DOHH2 (cell line): Measurements from ENCODE around the gene ANKS1B.

ENCODE experiments used
- CTCF ChIP-seq: fragments of 200-600 bp; sonication (generic); IDR thresholded peaks from one replicate; pipeline ENCODE4 v1.5.1; 2014; ENCODE audit warnings: antibody characterized with exemption, mild to moderate bottlenecking, low read depth, low read length; ENCODE audit not compliant: poor library complexity, severe bottlenecking
- EZH2phosphoT487 ChIP-seq: fragments of 200-600 bp; sonication (generic); IDR thresholded peaks from 2 replicates; pipeline ENCODE4 v1.6.1; 2017; ENCODE audit warnings: borderline replicate concordance, mild to moderate bottlenecking, antibody characterized with exemption, low read length, moderate library complexity, mixed read lengths

GRCh38 chr12:99380701-99381100 lies 604.0 kb downstream of the ANKS1B start:
- TF ChIP-seq EZH2phosphoT487 (no peak), CTCF (no peak)
